HG03175 (cell line): Measurements from ENCODE around the gene IFIT2.

ENCODE experiments used
- ATAC-seq: cut with Tn5 transposase; IDR thresholded peaks from one replicate; pipeline ENCODE4 v1.9.1; 2021; ENCODE audit warnings: mild to moderate bottlenecking, moderate library complexity; ENCODE audit not compliant: unreplicated experiment

The IFIT2 gene

GRCh38 chr10:89337484-89337883, 35.6 kb downstream of the IFIT2 start:
- no peak for ATAC-seq

DNA sequence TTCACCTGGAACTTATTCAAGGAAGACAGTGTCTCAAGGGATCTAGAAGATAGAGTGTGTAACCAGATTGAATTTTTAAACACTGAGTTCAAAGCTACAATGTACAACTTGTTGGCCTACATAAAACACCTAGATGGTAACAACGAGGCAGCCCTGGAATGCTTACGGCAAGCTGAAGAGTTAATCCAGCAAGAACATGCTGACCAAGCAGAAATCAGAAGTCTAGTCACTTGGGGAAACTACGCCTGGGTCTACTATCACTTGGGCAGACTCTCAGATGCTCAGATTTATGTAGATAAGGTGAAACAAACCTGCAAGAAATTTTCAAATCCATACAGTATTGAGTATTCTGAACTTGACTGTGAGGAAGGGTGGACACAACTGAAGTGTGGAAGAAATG, 36.9 kb downstream of the IFIT2 start:
- no peak for ATAC-seq

GRCh38 chr10:89339875-89340274, 38.0 kb downstream of the IFIT2 start:
- ATAC-seq = no peak

DNA sequence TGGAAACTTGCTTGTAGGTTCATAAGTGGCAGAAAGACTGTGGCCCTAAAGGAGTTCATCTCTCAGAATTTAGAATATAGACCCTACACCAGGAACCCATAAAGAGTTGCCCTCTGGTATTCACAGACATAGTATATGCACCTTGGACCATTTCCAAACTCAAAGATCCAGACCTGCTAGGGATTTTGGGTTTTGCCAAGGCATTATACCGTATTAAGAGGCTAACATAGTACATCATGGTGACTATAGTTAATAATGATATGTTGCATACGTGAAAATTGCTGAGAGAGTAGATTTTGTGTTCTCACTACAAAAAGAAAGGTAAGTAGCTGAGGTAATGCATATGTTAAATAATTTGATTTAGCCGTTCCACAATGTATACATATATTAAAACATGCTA, 39.8 kb downstream of the IFIT2 start:
- no peak for ATAC-seq

GRCh38 chr10:89342206-89342958, 40.5 kb downstream of the IFIT2 start:
- no peak for ATAC-seq

DNA sequence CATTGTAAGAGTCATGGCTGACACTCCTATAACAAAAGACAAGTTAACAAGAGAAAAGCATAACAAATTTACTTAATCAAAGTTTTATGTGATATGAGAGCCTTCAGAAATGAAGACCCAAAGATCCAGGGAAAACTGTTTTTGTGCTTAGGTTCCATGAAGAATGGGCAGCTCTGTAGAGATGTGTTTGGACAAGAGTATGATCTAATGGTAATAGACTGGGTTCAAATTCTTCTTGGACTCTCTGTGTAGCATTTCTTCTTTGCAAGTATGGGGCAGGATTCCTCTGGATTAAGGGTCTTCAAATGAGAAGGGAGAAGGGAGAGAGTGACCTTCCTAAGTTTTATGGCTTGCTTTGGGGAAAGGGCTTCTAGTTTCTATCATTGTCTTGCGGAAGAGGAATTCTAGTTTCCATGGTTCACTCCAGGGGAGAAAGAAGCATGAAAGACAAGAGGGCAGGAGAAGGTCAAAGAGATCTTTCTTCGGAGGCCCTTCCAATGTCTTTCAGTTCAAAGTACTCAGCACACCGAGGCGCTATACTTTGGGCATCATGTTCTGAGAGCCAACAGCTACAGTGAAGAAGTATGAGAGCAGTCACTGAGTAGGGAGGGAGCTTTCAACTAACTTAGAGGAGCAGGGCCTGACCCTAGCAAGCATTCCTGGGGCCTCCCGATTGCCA, 41.4 kb downstream of the IFIT2 start:
- no peak for ATAC-seq

DNA sequence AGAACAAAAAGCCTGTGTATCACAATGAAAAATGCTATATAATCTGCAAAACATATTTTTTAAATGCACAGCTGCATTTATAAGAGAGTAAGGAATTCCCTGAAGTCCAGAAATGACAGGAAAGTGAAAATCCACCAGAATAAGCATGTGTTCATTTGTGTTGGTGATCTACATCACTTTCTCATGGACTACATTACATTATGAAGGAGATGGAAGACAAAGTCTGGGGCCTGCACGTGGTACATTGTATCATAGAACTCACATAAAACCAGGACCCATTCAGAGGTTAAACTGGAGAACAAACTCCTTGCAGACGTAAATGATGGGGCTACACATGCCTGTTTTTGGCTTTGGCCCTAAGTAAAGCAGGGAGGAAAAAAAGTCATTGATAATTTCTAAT, 42.3 kb downstream of the IFIT2 start:
- no peak for ATAC-seq

DNA sequence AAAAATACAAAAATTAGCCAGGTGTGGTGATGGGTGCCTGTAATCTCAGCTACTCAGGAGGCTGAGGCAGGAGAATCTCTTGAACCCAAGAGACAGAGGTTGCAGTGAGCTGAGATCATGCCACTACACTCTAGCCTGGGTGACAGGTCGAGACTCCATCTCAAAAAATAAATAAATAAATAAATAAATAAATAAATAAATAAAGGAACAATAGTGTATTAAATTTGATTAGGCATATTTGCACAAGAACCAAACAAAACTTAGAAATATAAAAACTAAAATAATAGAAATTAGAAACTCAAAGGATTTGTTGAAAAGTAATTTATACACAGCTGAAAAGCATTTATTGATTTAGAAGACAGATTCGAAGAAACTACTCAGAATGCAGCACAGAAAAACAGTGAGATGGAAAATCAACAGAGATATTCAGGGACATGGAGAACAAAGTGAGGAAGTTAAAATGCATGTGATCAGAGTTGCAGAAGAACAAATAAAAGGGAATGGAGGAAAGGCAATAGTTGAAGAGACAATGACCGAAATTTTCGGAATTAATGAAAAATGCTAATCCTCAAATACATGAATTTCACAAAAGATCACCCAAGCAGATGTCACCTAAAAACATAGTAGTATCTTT, 43.6 kb downstream of the IFIT2 start:
- no peak for ATAC-seq

DNA sequence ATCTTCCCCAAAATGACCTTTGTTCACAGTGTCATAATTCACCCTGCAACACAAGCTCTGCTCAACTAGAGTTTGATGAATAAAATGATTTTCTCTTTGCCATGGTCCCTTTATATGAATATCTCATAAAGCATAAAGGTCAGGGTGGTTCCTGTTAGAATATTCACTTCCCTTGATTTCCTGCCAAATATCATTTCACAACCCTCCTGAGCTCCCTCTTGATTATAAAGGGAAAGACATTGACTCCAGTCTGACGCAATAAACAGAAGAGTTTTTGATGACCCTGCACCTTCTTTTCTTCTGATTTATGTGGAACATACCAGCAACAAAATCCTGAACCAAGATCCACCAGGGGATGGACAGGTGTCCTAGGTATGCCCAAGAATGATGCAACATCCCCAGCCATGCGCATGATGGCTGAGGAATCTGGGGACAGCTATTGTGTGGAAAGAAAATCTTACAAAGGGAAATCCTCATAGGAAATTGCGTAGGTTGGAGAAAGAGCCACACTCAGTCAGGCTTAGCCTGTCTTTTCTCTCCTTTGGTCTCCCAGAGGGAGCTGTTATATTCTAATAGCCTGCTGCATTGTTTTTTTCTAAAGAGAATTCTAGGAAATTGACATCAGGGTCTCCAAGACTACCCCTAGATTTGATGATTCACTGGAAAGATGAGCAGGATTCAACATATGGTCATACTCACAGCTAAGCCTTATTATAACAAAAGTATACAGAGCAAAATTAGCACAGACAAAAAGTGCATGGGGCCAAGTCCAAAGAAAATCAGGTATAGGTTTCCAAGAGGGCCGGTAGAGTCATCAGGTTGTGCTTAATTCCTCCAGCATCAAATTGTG, 44.8 kb downstream of the IFIT2 start:
- no peak for ATAC-seq

- ATAC-seq = no peak
These were observed 46.0 kb downstream of the IFIT2 start for GRCh38 chr10:89347701-89348457.

DNA sequence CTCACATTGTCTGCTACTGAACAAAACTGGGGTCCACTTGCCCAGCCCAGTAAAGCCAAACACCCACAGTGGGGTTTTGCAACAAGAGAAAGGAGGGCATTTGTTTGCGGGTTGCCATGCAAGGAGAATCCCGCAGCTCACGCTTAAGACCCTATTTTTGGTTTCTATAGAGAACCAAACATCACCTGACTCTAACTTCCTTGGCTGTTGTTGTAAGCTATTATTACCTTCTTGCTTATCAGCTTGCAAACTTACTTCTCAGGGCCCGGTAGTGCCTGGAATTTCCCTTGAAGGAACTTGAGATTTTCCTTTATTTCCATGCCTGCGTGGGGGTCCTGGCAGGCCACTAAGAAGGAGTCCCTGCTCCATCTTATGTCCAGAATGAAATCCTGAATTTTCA, 46.6 kb downstream of the IFIT2 start:
- ATAC-seq = no peak

GRCh38 chr10:89348975-89349374, 47.1 kb downstream of the IFIT2 start:
- ATAC-seq = no peak

GRCh38 chr10:89350631-89351315, 48.9 kb downstream of the IFIT2 start:
- ATAC-seq = peak; percentile 31

- peak; percentile 94 for ATAC-seq
These were observed 49.5 kb downstream of the IFIT2 start for GRCh38 chr10:89351412-89351779.

- ATAC-seq = peak; percentile 49
These were observed 50.1 kb downstream of the IFIT2 start for GRCh38 chr10:89351780-89352597.

- ATAC-seq = no peak
These were observed 51.0 kb downstream of the IFIT2 start for GRCh38 chr10:89352802-89353201.

GRCh38 chr10:89355394-89355931, 53.6 kb downstream of the IFIT2 start:
- ATAC-seq = no peak

GRCh38 chr10:89357096-89357495, 55.2 kb downstream of the IFIT2 start:
- no peak for ATAC-seq

DNA sequence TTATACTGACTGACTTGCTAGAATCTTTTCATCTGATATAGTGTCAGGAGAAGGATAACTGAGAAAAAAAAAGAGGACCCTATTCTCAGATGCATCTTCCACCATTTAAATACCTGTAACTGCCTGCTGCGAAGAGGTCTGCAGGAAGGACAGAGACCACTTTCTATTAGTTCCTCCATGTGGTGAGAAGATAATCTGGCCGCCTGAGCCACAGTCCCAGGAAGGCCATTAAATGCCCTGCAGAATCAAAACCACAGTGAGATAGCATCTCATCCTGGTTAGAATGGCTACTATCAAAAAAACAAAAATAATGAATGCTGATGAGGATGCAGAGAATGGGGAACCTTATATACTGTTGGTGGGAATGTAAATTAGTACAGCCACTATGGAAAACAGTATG, 56.1 kb downstream of the IFIT2 start:
- no peak for ATAC-seq
